Mesenchymal stem cell (in vitro differentiated cells and primary cell): Measurements from ENCODE around the gene TRAPPC14.

Source experiments
- DNase-seq: peaks from one replicate; pipeline ENCODE4 v3.0.0-alpha.2; 2013
- H2AFZ ChIP-seq: one replicate; pipeline ENCODE4 v1.6.1; 2013; ENCODE audit warnings: low read depth, mild to moderate bottlenecking, control low read depth, inconsistent platforms, low read length, moderate library complexity
- H2AK5ac ChIP-seq: 2 replicates; pipeline ENCODE4 v1.6.1; 2013; ENCODE audit warnings: low read length, moderate library complexity, mild to moderate bottlenecking, inconsistent platforms; ENCODE audit not compliant: severe bottlenecking
- H2BK120ac ChIP-seq: one replicate; pipeline ENCODE4 v1.6.1; 2013; ENCODE audit warnings: low read depth, mild to moderate bottlenecking, inconsistent platforms, low read length, moderate library complexity
- H2BK12ac ChIP-seq, 2 experiments: one replicate each; pipeline ENCODE4 v1.6.1; 2013; ENCODE audit warnings: inconsistent platforms in 2 of 2, low read length in 2 of 2, mild to moderate bottlenecking in 2 of 2, moderate library complexity in 2 of 2, control low read depth in 1 of 2
- H2BK15ac ChIP-seq: one replicate; pipeline ENCODE4 v1.6.1; 2013; ENCODE audit warnings: mild to moderate bottlenecking, low read depth, inconsistent platforms; ENCODE audit not compliant: poor library complexity, severe bottlenecking
- H2BK5ac ChIP-seq: 2 replicates; pipeline ENCODE4 v1.6.1; 2013; ENCODE audit warnings: low read depth, mild to moderate bottlenecking, low read length, control low read depth, inconsistent platforms; ENCODE audit not compliant: poor library complexity, severe bottlenecking
- H3K14ac ChIP-seq, 2 experiments: one replicate each; pipeline ENCODE4 v1.6.1; 2013; ENCODE audit warnings: inconsistent platforms in 2 of 2, low read length in 2 of 2, control low read depth in 1 of 2, mild to moderate bottlenecking in 1 of 2, moderate library complexity in 1 of 2
- H3K18ac ChIP-seq, 2 experiments: one replicate each; pipeline ENCODE4 v1.6.1; 2013; ENCODE audit warnings: inconsistent platforms in 2 of 2, low read length in 2 of 2, control low read depth in 1 of 2, low read depth in 1 of 2, mild to moderate bottlenecking in 1 of 2
- H3K23ac ChIP-seq, 2 experiments: one replicate each; pipeline ENCODE4 v1.6.1; 2013; ENCODE audit warnings: inconsistent platforms in 2 of 2, low read length in 2 of 2, mild to moderate bottlenecking in 2 of 2, moderate library complexity in 2 of 2, control low read depth in 1 of 2
- H3K27ac ChIP-seq: 2 replicates; pipeline ENCODE4 v1.5.1; 2013; ENCODE audit warnings: mild to moderate bottlenecking, moderate library complexity, low read length, control low read depth, inconsistent platforms; ENCODE audit not compliant: poor library complexity, severe bottlenecking
- H3K27me3 ChIP-seq, 2 experiments: 2 replicates each; pipeline versions ENCODE4 v1.6.1 to v1.7.0; 2013; ENCODE audit warnings: low read length in 2 of 2, mild to moderate bottlenecking in 2 of 2, moderate library complexity in 2 of 2, control low read depth in 1 of 2, inconsistent platforms in 1 of 2; ENCODE audit not compliant: control insufficient read depth in 1 of 2, insufficient read depth in 1 of 2
- H3K36me3 ChIP-seq, 2 experiments: 2 replicates each; pipeline versions ENCODE4 v1.6.1 to v1.7.0; 2013; ENCODE audit warnings: low read length in 2 of 2, control low read depth in 1 of 2, inconsistent platforms in 1 of 2, low read depth in 1 of 2, mild to moderate bottlenecking in 1 of 2; ENCODE audit not compliant: insufficient read depth in 2 of 2, control insufficient read depth in 1 of 2
- H3K4ac ChIP-seq, 2 experiments: one replicate each; pipeline ENCODE4 v1.6.1; 2013; ENCODE audit warnings: inconsistent platforms in 2 of 2, low read length in 2 of 2, mild to moderate bottlenecking in 2 of 2, moderate library complexity in 2 of 2, control low read depth in 1 of 2, low read depth in 1 of 2
- H3K4me1 ChIP-seq: 2 replicates; pipeline ENCODE4 v1.6.1; 2013; ENCODE audit warnings: low read depth, low read length, control low read depth; ENCODE audit not compliant: control insufficient read depth, insufficient read depth
- H3K4me2 ChIP-seq: 2 replicates; pipeline ENCODE4 v1.6.1; 2013; ENCODE audit warnings: low read length, mild to moderate bottlenecking, inconsistent platforms; ENCODE audit not compliant: poor library complexity, severe bottlenecking
- H3K4me3 ChIP-seq, 2 experiments: 2 replicates each; pipeline versions ENCODE4 v1.5.1 to v1.7.0; 2013; ENCODE audit warnings: low read length in 2 of 2, mild to moderate bottlenecking in 2 of 2, control low read depth in 1 of 2, low read depth in 1 of 2; ENCODE audit not compliant: insufficient read depth in 1 of 2
- H3K79me1 ChIP-seq: replicated peaks from 2 replicates; pipeline ENCODE4 v1.6.1; 2013; ENCODE audit warnings: mild to moderate bottlenecking, control low read depth, low read length, inconsistent platforms; ENCODE audit not compliant: poor library complexity, severe bottlenecking
- H3K9ac ChIP-seq: 2 replicates; pipeline ENCODE4 v1.7.0; 2013; ENCODE audit warnings: mild to moderate bottlenecking, low read length, moderate library complexity
- H3K9me3 ChIP-seq: 2 replicates; pipeline ENCODE4 v1.7.0; 2013; ENCODE audit warnings: mild to moderate bottlenecking, low read length; ENCODE audit not compliant: control insufficient read depth
- H4K8ac ChIP-seq: one replicate; pipeline ENCODE4 v1.6.1; 2013; ENCODE audit warnings: inconsistent platforms, mild to moderate bottlenecking, low read length, moderate library complexity
- H4K91ac ChIP-seq: one replicate; pipeline ENCODE4 v1.6.1; 2013; ENCODE audit warnings: mild to moderate bottlenecking, low read length, inconsistent platforms
- WGBS: methylation state at CpG from one replicate; pipeline ENCODE4 v1.1.7; 2013; ENCODE audit warnings: mixed read lengths; 5-methylcytosine and 5-hydroxymethylcytosine counted together

TRAPPC14 gene

DNA sequence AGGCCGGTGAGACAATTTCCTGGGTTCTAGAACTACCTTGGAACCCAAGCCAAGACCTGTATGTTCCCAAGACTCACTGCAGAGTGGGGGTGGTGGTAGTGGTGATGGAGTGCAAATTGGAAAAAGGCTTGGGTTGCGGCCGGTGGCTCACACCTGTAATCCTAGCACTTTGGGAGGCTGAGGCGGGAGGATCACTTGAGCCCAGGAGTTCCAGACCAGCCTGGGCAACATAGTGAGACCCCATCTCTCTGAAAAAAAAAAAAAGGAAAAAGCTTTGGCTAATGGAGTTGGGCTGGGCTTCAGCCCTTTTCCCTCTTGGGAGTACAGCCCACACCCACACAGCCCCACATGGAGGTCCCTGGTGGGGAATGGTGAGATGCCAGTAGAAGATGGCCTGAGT, 53.0 kb downstream of the TRAPPC14 start:
- Histone ChIP-seq H3K4me1 (peaks cover 12% of the 10 kb centered on the region), H2BK15ac (no peak overlapping the region), H3K4ac (no peak overlapping the region), H2AFZ (no peak overlapping the region), H3K79me1 (peaks cover 12% of the 10 kb centered on the region), H3K36me3 (peaks cover 62 to 66% of the 10 kb centered on the region in 2 experiments), H3K14ac (no peak overlapping the region), H2BK5ac (no peak overlapping the region), H3K4me3 (no peak overlapping the region), H3K27ac (no peak overlapping the region), H3K4me2 (no peak overlapping the region), H2AK5ac (no peak overlapping the region), H3K18ac (no peak overlapping the region), H4K91ac (peak overlapping the region; percentile 54), H2BK120ac (no peak overlapping the region), H2BK12ac (peak overlapping the region in 1 of 2 experiments; percentile 44), H3K27me3 (no peaks in the 10 kb centered on the region), H3K9me3 (no peaks in the 10 kb centered on the region), H3K9ac (no peak overlapping the region), H4K8ac (no peak overlapping the region), H3K23ac (no peak overlapping the region)
- no peak for DNase-seq
- 100% methylated on average over 3 of the region's 4 CpGs for WGBS
